SK-N-SH treated with all-trans-retinoic acid at 6 μM for 48 hours (cell line): ENCODE data around the gene LPAR3.

Experiments used
- CREB5 ChIP-seq: fragments of 250-450 bp; sonication (Bioruptor Pico); IDR thresholded peaks from 2 replicates; pipeline ENCODE4 v1.5.1; 2020; ENCODE audit warnings: low read depth, mild to moderate bottlenecking, moderate library complexity
- PPARA ChIP-seq: fragments of 250-450 bp; sonication (Bioruptor Pico); IDR thresholded peaks from 2 replicates; pipeline ENCODE4 v1.5.0; 2020; ENCODE audit warnings: mild to moderate bottlenecking, borderline replicate concordance
- ZNF8 ChIP-seq: fragments of 450-650 bp; formaldehyde crosslinking; IDR thresholded peaks from 2 replicates; pipeline ENCODE4 v1.5.0; 2020; ENCODE audit warnings: mild to moderate bottlenecking, moderate library complexity

GRCh38 chr1:84876353-84876752 lies 16.7 kb downstream of the LPAR3 start:
- TF ChIP-seq CREB5 (CRISPR knock-in tag) (no peak), ZNF8 (CRISPR knock-in tag) (no peak), PPARA (no peak)
